Neutrophil (primary cell): ENCODE results near the gene SWAP70.

ENCODE experiments used
- H3K27ac ChIP-seq: fragments of 200-600 bp; sonication (generic); 2 replicates; pipeline ENCODE4 v1.5.1; 2016; ENCODE audit warnings: mild to moderate bottlenecking, moderate library complexity
- H3K27me3 ChIP-seq: fragments of 200-600 bp; sonication (generic); 2 replicates; pipeline ENCODE4 v1.6.0; 2016; ENCODE audit warnings: mild to moderate bottlenecking
- H3K36me3 ChIP-seq: fragments of 200-600 bp; sonication (generic); 2 replicates; pipeline ENCODE4 v1.5.1; 2017
- H3K4me1 ChIP-seq, 2 experiments: fragments of 200-600 bp in 1 of 2; sonication (generic) in 1 of 2; 1 replicate in 1 of 2; 2 replicates in 1 of 2; pipeline versions ENCODE4 v1.5.1 to v1.6.1; 2013 to 2016; ENCODE audit warnings: low read depth in 1 of 2, low read length in 1 of 2, mild to moderate bottlenecking in 1 of 2, moderate library complexity in 1 of 2; ENCODE audit not compliant: control insufficient read depth in 1 of 2, insufficient read depth in 1 of 2
- H3K4me3 ChIP-seq, 2 experiments: fragments of 200-600 bp in 1 of 2; sonication (generic) in 1 of 2; 1 replicate in 1 of 2; 2 replicates in 1 of 2; pipeline ENCODE4 v1.5.1; 2013 to 2016; ENCODE audit warnings: low read depth in 1 of 2, low read length in 1 of 2, mild to moderate bottlenecking in 1 of 2, moderate library complexity in 1 of 2
- H3K9me3 ChIP-seq: fragments of 200-600 bp; sonication (generic); 2 replicates; pipeline ENCODE4 v1.5.1; 2016
- CTCF ChIP-seq: fragments of 200-600 bp; sonication (generic); IDR thresholded peaks from 2 replicates; pipeline ENCODE4 v1.5.1; 2016; ENCODE audit warnings: antibody characterized with exemption

The SWAP70 gene

GRCh38 chr11:9747828-9748227, 84.0 kb downstream of the SWAP70 start:
- H3K4me1 ChIP-seq, result no peaks in the 10 kb centered on the region
- H3K27me3 ChIP-seq, result no peaks in the 10 kb centered on the region
- H3K9me3 ChIP-seq, result no peaks in the 10 kb centered on the region
- no peak for TF ChIP-seq CTCF
- H3K36me3 ChIP-seq, result peaks cover 20% of the 10 kb centered on the region
- no peak overlapping the region for H3K4me3 ChIP-seq
- no peak overlapping the region for H3K27ac ChIP-seq

DNA sequence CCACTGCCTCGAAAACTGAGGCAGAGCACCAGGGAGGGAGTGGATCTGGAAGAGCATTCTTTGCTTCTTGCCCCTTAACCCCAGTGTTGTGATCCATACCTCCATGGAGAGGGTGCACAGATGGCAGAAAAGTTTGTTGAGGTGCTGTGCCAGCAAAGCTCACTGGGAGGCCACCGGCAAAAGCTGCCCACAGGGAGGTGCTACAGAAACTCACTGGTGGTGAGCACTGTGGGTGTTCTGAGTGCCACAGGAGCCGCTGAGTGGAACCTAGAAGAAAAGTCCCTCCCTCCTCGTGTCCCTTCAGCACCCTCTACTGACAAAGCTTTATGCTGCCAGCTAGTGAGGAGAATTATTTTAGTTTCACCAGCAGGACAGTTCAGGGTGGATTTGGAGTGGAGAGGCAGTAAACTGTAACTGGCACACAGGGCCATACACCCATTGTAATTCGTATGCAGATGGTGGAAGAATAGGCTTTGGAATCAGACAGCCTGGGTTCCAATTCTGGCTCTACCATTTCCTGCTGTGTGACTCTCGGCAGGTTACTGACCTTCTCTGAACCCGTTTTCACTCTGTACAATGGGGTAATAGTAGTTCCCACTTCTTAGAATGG, 84.6 kb downstream of the SWAP70 start:
- peak; percentile 12 for TF ChIP-seq CTCF
- Histone ChIP-seq H3K4me3 (no peak overlapping the region), H3K4me1 (no peaks in the 10 kb centered on the region), H3K27ac (no peak overlapping the region), H3K27me3 (no peaks in the 10 kb centered on the region), H3K36me3 (peaks cover 20% of the 10 kb centered on the region), H3K9me3 (no peaks in the 10 kb centered on the region)

GRCh38 chr11:9750551-9750950, 86.7 kb downstream of the SWAP70 start:
- no peak for TF ChIP-seq CTCF

DNA sequence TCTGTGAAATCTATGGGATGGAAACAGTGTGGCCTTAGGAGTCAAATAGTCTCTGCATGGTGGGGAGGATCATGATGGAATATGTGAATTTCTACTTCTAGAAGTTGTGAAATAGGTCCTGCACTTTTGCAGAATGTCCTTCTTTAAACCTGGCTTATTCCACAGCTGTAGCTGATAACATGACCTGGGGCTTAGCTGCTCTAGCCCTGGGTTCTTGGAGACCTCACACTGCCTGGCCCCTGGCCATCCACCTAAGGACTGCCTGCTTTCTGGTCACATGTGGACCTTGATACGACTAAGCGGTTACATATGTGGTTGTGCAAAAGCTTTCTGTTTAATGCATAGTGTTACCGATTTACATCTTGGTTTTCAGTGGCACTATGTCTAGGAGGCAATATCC, 88.2 kb downstream of the SWAP70 start:
- Histone ChIP-seq H3K4me1 (no peaks in the 10 kb centered on the region), H3K27ac (no peak overlapping the region), H3K36me3 (peaks cover 20% of the 10 kb centered on the region), H3K9me3 (no peaks in the 10 kb centered on the region), H3K4me3 (no peak overlapping the region), H3K27me3 (no peaks in the 10 kb centered on the region)
- TF ChIP-seq CTCF, result no peak

More at GRCh38 chr11:9750551-9750950, 86.7 kb downstream of the SWAP70 start:
- Histone ChIP-seq H3K36me3 (peaks cover 20% of the 10 kb centered on the region), H3K27me3 (no peaks in the 10 kb centered on the region), H3K4me3 (no peak overlapping the region), H3K4me1 (no peaks in the 10 kb centered on the region), H3K27ac (no peak overlapping the region), H3K9me3 (no peaks in the 10 kb centered on the region)

GRCh38 chr11:9753021-9753420, 89.1 kb downstream of the SWAP70 start:
- Histone ChIP-seq H3K27me3 (no peaks in the 10 kb centered on the region), H3K9me3 (no peaks in the 10 kb centered on the region), H3K36me3 (peaks cover 20% of the 10 kb centered on the region), H3K27ac (no peak overlapping the region), H3K4me1 (peaks cover 5 to 7% of the 10 kb centered on the region in 2 experiments), H3K4me3 (no peak overlapping the region)
- no peak for TF ChIP-seq CTCF
